HG03442 (cell line): Measurements from ENCODE around the gene ZBTB5.
"Not testable (repeated sequence)": the region's sequence is repeated elsewhere in the genome, so short reads cannot be mapped to it uniquely, and the experiment has no call there.

Source experiments
- ATAC-seq: cut with Tn5 transposase; IDR thresholded peaks from one replicate; pipeline ENCODE4 v1.9.1; 2021; ENCODE audit warnings: mild to moderate bottlenecking, moderate library complexity; ENCODE audit not compliant: unreplicated experiment

Gene ZBTB5

GRCh38 chr9:37408933-37409710 is 56.1 kb downstream of the ZBTB5 start:
- ATAC-seq: peak; percentile 87

GRCh38 chr9:37407468-37407867 is 57.8 kb downstream of the ZBTB5 start:
- no peak for ATAC-seq

DNA sequence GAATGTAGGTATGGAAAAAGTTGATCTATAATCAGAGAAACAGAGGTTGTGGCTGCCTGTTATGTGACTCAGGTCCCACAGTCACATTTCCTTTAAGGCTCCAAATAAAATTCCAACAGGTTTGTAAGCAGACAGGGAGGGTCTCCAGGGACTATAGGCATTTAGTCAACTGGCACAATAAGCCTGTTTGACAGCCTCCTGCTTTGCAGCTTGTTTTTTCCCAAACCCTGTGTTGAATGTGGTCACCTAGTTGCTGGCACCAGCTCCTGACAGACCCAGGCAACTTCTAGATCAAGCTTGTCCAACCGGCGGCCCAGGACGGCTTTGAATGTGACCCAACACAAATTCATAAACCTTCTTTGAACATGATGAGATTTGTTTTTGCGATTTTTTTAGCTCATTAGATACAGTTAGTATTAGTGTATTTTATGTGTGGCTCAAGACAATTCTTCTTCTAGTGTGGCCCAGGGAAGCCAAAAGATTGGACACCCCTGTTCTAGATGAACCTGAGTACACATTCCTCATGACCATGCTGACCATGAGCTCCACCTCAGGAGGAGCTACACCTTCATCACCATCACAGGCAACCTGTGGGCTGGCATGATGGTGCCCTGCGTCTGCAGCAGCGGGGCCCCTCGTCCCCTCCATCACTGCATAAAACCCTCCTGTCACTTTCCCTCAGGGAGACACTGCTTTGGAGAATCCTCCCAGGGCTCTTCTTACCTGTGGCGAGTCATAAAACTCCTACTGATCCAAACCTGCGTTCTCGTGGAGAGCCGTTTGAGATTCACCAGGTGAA is 58.4 kb downstream of the ZBTB5 start:
- ATAC-seq: no peak

DNA sequence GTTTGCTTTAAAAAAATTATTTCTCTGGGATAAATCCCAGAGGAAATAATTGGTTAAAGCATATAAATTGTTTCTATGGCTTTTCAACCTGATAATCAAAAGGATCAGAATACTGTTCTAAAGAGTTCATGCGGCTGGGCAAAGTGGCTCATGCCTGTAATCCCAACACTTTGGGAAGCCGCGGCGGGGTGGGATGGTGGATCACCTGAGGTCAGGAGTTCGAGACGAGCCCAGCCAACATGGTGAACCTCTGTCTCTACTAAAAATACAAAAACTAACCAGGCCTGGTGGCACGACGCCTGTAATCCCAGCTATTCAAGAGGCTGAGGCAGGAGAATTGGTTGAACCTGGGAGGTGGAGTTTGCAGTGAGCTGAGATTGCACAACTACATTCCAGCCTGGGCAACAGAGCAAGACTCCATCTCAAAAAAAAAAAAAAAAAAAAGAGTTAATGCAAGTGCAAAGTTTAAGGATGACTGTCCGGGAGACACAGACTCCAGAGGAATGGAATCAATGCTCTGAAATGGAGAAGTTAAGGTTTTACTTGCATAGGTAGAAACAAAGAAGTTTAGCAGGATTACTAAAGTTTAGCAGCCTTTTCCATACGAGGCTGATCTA is 59.4 kb downstream of the ZBTB5 start:
- no peak for ATAC-seq

DNA sequence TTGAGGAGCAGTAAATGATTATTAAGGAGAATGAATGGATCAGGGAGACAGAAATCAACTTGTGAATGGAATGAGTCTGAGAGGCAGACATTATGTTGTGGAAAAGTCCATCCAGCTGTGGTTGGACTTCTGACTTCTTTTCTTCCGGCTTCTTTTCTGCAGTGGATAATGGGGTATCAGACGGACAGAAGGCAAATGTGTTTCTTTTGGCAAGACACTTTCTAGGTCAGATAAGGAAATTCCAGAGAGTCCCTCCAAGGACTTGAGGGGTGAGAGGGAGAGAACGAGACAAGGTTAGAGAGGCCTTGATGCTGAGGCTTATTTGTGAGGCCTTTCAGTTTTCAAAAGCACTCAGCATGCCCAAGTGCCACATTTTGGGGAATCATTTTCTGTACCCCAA is 59.9 kb downstream of the ZBTB5 start:
- ATAC-seq: no peak

DNA sequence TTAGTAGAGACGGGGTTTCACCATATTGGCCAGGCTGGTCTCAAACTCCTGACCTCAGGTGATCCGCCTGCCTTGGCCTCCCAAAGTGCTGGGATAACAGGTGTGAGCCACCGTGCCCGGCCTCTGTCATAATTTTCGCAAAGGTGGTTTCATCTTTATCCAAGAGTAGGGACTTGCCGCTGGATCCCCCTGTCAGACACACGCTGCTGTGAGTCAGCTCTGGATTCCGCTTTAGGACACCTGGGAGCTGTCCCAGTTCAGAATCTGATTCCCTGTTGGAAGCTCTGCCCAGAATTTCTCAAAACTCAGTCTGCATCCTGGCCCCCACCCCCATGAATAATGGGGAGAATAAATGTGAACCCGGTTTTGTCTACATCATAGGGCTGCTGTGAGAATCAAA is 60.7 kb downstream of the ZBTB5 start:
- ATAC-seq: no peak

- no peak for ATAC-seq
These were observed 65.9 kb downstream of the ZBTB5 start for GRCh38 chr9:37399336-37399735.

DNA sequence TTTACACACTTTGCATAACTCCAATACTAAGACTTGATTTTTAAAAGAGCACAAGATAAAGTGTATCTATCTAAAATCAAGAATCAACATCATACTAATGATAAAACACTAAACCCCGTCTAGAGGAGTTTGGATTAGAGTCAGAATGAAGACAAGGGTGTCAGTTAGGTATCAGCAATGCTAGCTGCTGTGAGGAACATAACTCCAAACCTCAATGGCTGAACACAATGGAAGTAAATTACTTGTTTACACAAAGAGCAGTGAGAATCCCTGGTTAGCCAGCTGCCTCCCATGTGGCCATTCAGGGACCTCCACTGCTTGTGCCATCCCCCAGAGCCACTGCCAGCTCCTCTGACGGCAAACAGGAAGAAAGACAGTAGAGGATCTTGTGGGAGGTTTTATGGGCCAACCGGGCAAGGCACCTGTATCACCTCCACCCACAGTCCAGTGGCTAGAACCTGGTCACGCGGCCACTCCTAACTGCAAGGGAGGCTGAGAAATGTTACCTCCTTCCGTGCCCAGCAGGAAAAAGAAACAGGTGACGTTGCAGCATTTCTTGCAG is 66.7 kb downstream of the ZBTB5 start:
- no peak for ATAC-seq

DNA sequence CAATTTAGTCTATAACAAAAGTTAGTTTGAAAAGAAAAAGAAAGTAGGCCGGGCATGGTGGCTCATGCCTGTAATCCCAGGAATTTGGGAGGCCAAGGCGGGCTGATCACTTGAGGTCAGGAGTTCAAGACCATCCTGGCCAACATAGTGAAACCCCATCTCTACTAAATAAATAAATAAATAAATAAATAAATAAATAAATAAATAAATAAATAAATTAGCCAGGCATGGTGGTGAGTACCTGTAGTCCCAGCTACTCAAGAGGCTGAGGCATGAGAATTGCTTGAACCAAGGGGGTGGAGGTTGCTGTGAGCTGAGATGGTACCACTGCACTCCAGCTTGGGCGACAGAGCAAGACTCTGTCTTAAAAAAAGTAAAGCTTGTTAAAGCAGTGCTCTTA is 67.3 kb downstream of the ZBTB5 start:
- ATAC-seq: not testable (repeated sequence)

- no peak for ATAC-seq
These were observed 69.6 kb downstream of the ZBTB5 start for GRCh38 chr9:37395663-37396062.

DNA sequence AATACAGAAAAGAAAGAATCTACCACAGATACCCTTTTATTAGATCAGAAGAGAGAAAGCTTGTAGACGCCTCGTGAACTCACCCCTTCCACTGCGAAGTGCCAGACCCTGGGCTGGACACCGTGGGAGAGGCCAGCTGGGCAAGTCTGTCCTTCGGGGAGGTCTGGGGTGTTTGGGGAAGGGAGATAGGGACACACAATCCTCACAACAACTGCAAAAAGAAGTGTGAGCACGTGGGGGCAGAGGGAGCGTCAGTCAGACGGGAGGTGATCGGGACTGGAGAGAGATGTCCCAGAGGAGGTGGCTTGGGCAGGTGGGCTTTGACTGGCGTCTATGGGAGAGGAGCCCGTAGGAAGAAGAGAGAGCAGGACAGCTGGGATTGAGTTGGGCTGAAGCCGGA is 70.0 kb downstream of the ZBTB5 start:
- ATAC-seq: no peak

DNA sequence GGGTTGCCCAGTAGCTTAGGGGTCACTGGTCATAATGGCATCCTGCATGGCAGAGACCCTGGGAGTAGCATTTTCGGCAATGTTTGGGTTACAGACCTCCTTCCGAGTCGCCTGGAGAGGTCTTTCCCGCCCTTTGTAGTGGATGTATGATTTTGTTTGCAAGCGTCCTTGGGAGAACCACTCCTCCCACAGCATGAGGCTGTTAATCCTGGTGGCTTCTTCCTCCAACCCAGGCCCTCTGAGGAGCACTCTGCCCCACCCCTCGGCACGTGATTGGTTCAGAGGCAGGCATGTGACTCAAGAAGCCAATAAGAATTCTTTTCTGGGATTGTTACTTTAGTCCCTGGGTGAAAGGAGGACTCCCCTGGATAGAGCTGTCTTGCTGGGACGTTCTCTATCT is 73.0 kb downstream of the ZBTB5 start:
- no peak for ATAC-seq

GRCh38 chr9:37390759-37391158 is 74.5 kb downstream of the ZBTB5 start:
- peak; percentile 90 for ATAC-seq
